ENCODE results near the gene AKT1S1. TPM values are rescaled to one million over a fixed set of nuclear protein-coding genes. Genes with fewer than 3 reads are reported as not detected.
A peak's percentile ranks its signal among the peaks of the same experiment; 100 is the strongest.

Gene AKT1S1
- total and polyA plus RNA-seq, 2 of the 13 experiments (the other 11 are each of a cell fraction or from before 2014, with no cell fraction given): 13.5 to 27.8 TPM

DNA sequence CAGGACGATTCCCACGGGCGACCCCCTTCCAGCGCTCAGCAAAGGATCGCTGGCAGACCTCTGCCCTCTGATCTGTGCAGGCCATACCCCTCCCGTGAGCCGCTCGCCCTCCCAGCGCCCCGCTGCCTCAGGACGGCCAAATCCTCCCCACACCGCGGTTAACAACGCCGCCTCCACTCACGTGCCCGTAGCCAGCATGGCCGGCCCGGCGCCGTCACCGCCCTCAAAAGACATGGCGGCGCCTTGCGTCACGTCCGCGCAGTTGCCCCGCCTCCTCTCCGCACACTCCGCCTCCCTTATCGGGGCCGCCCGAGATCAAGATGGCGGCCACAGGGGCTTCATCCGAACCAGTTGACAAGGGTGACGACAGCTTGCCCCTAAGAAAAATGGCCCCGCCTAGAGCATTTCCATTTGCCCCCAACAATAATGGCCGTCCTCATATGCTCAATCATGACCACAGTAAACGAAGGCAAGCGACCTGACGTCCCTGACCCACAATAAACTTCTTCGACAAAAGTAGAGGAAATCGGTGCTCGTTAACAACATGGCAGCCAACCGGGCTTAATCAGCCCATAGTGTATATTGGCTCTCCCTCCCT is 634 bp downstream of the AKT1S1 start (continued):
- no peak for TF ChIP-seq ZNF382 (CRISPR knock-in tag; IDR thresholded peaks at IDR 0.05; ENCODE audit: borderline replicate concordance)
- 0 out of 2 replicates have a peak, but pooled peaks have one; percentile 57 for TF ChIP-seq NCOA1 (CRISPR knock-in tag; IDR thresholded peaks at IDR 0.05)
- TF ChIP-seq, protein P1, sequence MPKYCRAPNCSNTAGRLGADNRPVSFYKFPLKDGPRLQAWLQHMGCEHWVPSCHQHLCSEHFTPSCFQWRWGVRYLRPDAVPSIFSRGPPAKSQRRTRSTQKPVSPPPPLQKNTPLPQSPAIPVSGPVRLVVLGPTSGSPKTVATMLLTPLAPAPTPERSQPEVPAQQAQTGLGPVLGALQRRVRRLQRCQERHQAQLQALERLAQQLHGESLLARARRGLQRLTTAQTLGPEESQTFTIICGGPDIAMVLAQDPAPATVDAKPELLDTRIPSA (CRISPR knock-in tag; IDR thresholded peaks at IDR 0.05; ENCODE audit: borderline replicate concordance): no peak; the same call in 1 of the 2 replicates
- peak; percentile 15 for TF ChIP-seq TBL1XR1 (IDR thresholded peaks at IDR 0.05; ENCODE audit: borderline replicate concordance, low read length, partially characterized antibody)
- 0 out of 2 replicates have a peak, but pooled peaks have one; percentile 2 for TF ChIP-seq POLR2G (IDR thresholded peaks at IDR 0.05; ENCODE audit: low read depth, low read length)
- TF ChIP-seq HNRNPLL (IDR thresholded peaks at IDR 0.05; ENCODE audit: low read depth, low read length, poor library complexity, severe bottlenecking): peak; percentile 86
- TF ChIP-seq, protein P2, sequence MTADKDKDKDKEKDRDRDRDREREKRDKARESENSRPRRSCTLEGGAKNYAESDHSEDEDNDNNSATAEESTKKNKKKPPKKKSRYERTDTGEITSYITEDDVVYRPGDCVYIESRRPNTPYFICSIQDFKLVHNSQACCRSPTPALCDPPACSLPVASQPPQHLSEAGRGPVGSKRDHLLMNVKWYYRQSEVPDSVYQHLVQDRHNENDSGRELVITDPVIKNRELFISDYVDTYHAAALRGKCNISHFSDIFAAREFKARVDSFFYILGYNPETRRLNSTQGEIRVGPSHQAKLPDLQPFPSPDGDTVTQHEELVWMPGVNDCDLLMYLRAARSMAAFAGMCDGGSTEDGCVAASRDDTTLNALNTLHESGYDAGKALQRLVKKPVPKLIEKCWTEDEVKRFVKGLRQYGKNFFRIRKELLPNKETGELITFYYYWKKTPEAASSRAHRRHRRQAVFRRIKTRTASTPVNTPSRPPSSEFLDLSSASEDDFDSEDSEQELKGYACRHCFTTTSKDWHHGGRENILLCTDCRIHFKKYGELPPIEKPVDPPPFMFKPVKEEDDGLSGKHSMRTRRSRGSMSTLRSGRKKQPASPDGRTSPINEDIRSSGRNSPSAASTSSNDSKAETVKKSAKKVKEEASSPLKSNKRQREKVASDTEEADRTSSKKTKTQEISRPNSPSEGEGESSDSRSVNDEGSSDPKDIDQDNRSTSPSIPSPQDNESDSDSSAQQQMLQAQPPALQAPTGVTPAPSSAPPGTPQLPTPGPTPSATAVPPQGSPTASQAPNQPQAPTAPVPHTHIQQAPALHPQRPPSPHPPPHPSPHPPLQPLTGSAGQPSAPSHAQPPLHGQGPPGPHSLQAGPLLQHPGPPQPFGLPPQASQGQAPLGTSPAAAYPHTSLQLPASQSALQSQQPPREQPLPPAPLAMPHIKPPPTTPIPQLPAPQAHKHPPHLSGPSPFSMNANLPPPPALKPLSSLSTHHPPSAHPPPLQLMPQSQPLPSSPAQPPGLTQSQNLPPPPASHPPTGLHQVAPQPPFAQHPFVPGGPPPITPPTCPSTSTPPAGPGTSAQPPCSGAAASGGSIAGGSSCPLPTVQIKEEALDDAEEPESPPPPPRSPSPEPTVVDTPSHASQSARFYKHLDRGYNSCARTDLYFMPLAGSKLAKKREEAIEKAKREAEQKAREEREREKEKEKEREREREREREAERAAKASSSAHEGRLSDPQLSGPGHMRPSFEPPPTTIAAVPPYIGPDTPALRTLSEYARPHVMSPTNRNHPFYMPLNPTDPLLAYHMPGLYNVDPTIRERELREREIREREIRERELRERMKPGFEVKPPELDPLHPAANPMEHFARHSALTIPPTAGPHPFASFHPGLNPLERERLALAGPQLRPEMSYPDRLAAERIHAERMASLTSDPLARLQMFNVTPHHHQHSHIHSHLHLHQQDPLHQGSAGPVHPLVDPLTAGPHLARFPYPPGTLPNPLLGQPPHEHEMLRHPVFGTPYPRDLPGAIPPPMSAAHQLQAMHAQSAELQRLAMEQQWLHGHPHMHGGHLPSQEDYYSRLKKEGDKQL (CRISPR knock-in tag; IDR thresholded peaks at IDR 0.05; ENCODE audit: low read depth): no peak; the same call in 1 of the 2 replicates
- no peak for TF ChIP-seq NFE2L1 (CRISPR knock-in tag; IDR thresholded peaks at IDR 0.05; ENCODE audit: borderline replicate concordance)
- TF ChIP-seq, protein P3, sequence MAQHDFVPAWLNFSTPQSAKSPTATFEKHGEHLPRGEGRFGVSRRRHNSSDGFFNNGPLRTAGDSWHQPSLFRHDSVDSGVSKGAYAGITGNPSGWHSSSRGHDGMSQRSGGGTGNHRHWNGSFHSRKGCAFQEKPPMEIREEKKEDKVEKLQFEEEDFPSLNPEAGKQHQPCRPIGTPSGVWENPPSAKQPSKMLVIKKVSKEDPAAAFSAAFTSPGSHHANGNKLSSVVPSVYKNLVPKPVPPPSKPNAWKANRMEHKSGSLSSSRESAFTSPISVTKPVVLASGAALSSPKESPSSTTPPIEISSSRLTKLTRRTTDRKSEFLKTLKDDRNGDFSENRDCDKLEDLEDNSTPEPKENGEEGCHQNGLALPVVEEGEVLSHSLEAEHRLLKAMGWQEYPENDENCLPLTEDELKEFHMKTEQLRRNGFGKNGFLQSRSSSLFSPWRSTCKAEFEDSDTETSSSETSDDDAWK (CRISPR knock-in tag; IDR thresholded peaks at IDR 0.05): no peak
- TF ChIP-seq, protein P4, sequence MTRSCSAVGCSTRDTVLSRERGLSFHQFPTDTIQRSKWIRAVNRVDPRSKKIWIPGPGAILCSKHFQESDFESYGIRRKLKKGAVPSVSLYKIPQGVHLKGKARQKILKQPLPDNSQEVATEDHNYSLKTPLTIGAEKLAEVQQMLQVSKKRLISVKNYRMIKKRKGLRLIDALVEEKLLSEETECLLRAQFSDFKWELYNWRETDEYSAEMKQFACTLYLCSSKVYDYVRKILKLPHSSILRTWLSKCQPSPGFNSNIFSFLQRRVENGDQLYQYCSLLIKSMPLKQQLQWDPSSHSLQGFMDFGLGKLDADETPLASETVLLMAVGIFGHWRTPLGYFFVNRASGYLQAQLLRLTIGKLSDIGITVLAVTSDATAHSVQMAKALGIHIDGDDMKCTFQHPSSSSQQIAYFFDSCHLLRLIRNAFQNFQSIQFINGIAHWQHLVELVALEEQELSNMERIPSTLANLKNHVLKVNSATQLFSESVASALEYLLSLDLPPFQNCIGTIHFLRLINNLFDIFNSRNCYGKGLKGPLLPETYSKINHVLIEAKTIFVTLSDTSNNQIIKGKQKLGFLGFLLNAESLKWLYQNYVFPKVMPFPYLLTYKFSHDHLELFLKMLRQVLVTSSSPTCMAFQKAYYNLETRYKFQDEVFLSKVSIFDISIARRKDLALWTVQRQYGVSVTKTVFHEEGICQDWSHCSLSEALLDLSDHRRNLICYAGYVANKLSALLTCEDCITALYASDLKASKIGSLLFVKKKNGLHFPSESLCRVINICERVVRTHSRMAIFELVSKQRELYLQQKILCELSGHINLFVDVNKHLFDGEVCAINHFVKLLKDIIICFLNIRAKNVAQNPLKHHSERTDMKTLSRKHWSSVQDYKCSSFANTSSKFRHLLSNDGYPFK (CRISPR knock-in tag; IDR thresholded peaks at IDR 0.05; ENCODE audit: borderline replicate concordance): peak; percentile 100
- TF ChIP-seq TEAD3 (CRISPR knock-in tag; optimal IDR thresholded peaks at IDR 0.05; ENCODE audit: borderline replicate concordance): peak; percentile 8
- TF ChIP-seq, protein P5, sequence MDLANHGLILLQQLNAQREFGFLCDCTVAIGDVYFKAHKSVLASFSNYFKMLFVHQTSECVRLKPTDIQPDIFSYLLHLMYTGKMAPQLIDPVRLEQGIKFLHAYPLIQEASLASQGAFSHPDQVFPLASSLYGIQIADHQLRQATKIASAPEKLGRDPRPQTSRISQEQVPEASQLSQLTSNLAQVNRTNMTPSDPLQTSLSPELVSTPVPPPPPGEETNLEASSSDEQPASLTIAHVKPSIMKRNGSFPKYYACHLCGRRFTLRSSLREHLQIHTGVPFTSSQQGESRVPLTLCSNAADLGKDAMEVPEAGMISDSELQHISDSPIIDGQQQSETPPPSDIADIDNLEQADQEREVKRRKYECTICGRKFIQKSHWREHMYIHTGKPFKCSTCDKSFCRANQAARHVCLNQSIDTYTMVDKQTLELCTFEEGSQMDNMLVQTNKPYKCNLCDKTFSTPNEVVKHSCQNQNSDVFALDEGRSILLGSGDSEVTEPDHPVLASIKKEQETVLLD (CRISPR knock-in tag; IDR thresholded peaks at IDR 0.05; ENCODE audit: low read depth): no peak
- TF ChIP-seq, protein P6, sequence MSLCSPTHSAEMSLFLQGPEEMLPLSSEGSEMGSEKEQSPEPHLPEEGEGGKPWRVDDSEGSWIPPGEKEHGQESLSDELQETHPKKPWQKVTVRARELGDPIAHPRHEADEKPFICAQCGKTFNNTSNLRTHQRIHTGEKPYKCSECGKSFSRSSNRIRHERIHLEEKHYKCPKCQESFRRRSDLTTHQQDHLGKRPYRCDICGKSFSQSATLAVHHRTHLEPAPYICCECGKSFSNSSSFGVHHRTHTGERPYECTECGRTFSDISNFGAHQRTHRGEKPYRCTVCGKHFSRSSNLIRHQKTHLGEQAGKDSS (CRISPR knock-in tag; IDR thresholded peaks at IDR 0.05; ENCODE audit: borderline replicate concordance, low read depth): no peak; the same call in 1 of the 2 replicates
